ENCODE results near the gene MAPKAPK2. TPM values are rescaled to one million over a fixed set of nuclear protein-coding genes. Genes with fewer than 3 reads are reported as not detected.

MAPKAPK2 gene
- total and polyA plus RNA-seq, 10 donors, result 42.2 to 129 (median 94.2) TPM

- no peak for TF ChIP-seq POLR2A (IDR thresholded peaks at IDR 0.05)
- no peak for TF ChIP-seq CTCF (IDR thresholded peaks at IDR 0.05 in 8 of 11, conservative IDR thresholded peaks at IDR 0.05 in 3 of 11)
- no peak for TF ChIP-seq POLR2AphosphoS5 (IDR thresholded peaks at IDR 0.05)
- 80 to 85% (median 84%) methylated on average over 5 of the region's 5 CpGs for WGBS, 5 donors
- H3K27ac ChIP-seq, result no peak overlapping the region
- peaks cover 13 to 40% (median 20%) of the 10 kb centered on the region in 6 donors for H3K4me1 ChIP-seq
- H3K9me3 ChIP-seq, result no peaks in the 10 kb centered on the region
- H3K36me3 ChIP-seq, result no peaks in the 10 kb centered on the region
- peaks cover 0 to 20% (median 0%) of the 10 kb centered on the region in 7 donors for H3K27me3 ChIP-seq (replicated peaks in 1 of 7)
- intact Hi-C loops (cut with DNase I; ENCODE audit: low total_unique reads), result no loop called here
- DNase-seq, result no peak
- H3K4me3 ChIP-seq, result no peak overlapping the region
Measured at GRCh38 chr1:206666954-206667665, 17.6 kb upstream of the MAPKAPK2 start.

- H3K27me3 ChIP-seq (replicated peaks in 1 of 7), result peaks cover 0 to 14% (median 0%) of the 10 kb centered on the region in 7 donors
- 12 to 25% (median 21%) methylated on average over 2 of the region's 2 CpGs for WGBS, 5 donors
- H3K4me3 ChIP-seq, result no peak overlapping the region
- peaks cover 22 to 46% (median 30%) of the 10 kb centered on the region in 6 donors for H3K4me1 ChIP-seq
- no peak overlapping the region for H3K27ac ChIP-seq
- H3K36me3 ChIP-seq, result no peaks in the 10 kb centered on the region
- intact Hi-C loops (cut with DNase I; ENCODE audit: low total_unique reads), result no loop called here
- no peaks in the 10 kb centered on the region for H3K9me3 ChIP-seq
- no peak for DNase-seq
- TF ChIP-seq CTCF (IDR thresholded peaks at IDR 0.05 in 8 of 11, conservative IDR thresholded peaks at IDR 0.05 in 3 of 11) (no peak), POLR2A (IDR thresholded peaks at IDR 0.05) (no peak), POLR2AphosphoS5 (IDR thresholded peaks at IDR 0.05) (no peak)
Measured at GRCh38 chr1:206668351-206668750, 16.4 kb upstream of the MAPKAPK2 start.

GRCh38 chr1:206668874-206669410 is 15.8 kb upstream of the MAPKAPK2 start:
- Histone ChIP-seq H3K27ac (no peak overlapping the region), H3K27me3 (replicated peaks in 1 of 7) (peaks cover 0 to 8% (median 0%) of the 10 kb centered on the region in 7 donors), H3K36me3 (no peaks in the 10 kb centered on the region), H3K4me3 (no peak overlapping the region), H3K9me3 (no peaks in the 10 kb centered on the region), H3K4me1 (peaks cover 21 to 46% (median 30%) of the 10 kb centered on the region in 6 donors)
- intact Hi-C loops (cut with DNase I; ENCODE audit: low total_unique reads), result no loop called here
- DNase-seq, result no peak
- 86 to 96% (median 94%) methylated on average over 6 of the region's 6 CpGs for WGBS, 5 donors
- TF ChIP-seq POLR2A (IDR thresholded peaks at IDR 0.05), result no peak

GRCh38 chr1:206672011-206672688 is 12.6 kb upstream of the MAPKAPK2 start:
- peaks cover 16 to 42% (median 26%) of the 10 kb centered on the region in 6 donors for H3K4me1 ChIP-seq
- WGBS, 5 donors, result 38 to 43% (median 38%) methylated on average over 8 of the region's 8 CpGs

More at GRCh38 chr1:206672011-206672688, 12.6 kb upstream of the MAPKAPK2 start:
- H3K27me3 ChIP-seq (replicated peaks in 1 of 7), result no peaks in the 10 kb centered on the region
- no peak overlapping the region for H3K4me3 ChIP-seq
- no peaks in the 10 kb centered on the region for H3K9me3 ChIP-seq
- TF ChIP-seq POLR2A (IDR thresholded peaks at IDR 0.05), result no peak
- no peak for TF ChIP-seq POLR2AphosphoS5 (IDR thresholded peaks at IDR 0.05)
- no peak for TF ChIP-seq CTCF (IDR thresholded peaks at IDR 0.05 in 8 of 11, conservative IDR thresholded peaks at IDR 0.05 in 3 of 11)
- intact Hi-C loops (cut with DNase I; ENCODE audit: low total_unique reads), result no loop called here
- no peak for DNase-seq
- H3K36me3 ChIP-seq, result no peaks in the 10 kb centered on the region
- H3K27ac ChIP-seq, result peak overlapping the region in 5 of 8 donors; percentile 3 to 53 (median 34)

Measured in spleen (tissue), 11 donors.